ENCODE measurements around the gene FGF22. TPM values are rescaled to one million over a fixed set of nuclear protein-coding genes. Genes with fewer than 3 reads are reported as not detected.
A peak's percentile ranks its signal among the peaks of the same experiment; 100 is the strongest.

FGF22 gene
- total RNA-seq, 1 experiment from 2014 or later, result not detected

DNA sequence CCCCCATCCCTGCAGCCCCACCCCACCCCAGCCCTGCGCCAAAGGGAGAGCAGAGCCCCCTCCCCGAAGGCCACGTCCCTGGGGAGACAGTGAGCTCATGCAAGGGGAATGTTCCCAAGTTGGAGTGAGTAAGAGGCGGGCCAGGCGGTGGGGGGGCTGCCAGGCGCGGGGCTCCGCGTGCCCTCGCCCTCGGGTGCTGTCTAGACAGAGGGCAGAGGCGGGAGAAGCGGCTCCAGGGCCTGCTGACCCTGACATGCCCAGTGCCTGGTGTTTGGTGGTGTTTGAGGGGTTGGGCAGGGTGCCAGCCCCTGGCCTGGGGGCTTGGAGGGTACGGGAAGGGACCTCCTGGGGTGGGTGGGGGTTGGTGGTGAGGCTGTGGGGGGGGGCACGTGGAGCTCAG is 37.5 kb downstream of the FGF22 start:
- peak; percentile 86 for DNase-seq
- no peaks in the 10 kb centered on the region for H3K27me3 ChIP-seq
- no peaks in the 10 kb centered on the region for H3K9me3 ChIP-seq
- peak overlapping the region; percentile 57 for H3K4me3 ChIP-seq
- no peaks in the 10 kb centered on the region; the same call in 1 of the 2 replicates for H3K36me3 ChIP-seq

DNA sequence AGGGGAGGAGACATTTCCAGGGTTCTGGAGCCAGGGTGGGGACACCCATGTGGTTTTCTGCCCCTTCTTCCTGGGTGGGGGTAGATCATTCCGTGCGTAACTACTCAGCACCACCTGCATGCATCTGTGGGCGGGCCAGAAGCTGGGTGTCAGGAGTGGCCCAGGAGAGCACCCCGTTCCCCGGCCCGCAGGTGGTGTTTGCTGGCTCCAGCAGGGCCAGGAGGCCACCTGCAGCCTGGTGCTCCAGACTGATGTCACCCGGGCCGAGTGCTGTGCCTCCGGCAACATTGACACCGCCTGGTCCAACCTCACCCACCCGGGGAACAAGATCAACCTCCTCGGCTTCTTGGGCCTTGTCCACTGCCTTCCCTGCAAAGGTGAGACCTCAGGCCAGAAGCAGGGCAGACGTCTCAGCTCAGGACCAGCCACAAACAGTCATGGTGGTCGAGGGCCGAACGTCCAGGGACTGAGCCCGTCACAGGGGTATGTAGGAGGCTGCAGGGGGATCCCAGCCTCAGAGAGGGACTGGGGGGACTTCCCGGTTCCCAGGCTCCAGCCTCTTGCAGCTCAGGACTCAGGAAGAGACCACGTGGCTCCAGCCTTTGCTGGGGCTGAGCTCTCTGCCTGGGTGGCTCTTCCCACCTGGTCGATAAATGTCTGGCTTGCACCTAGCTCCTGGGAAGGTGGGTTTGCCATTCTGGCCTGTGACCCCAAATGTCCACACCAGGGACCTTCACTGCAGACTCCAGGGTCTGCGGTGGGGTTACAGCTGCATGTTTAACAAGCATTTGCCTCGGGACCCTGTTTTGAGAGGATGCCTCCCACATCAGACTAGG is 38.1 kb downstream of the FGF22 start:
- no peak overlapping the region for H3K4me3 ChIP-seq
- H3K9me3 ChIP-seq, result no peaks in the 10 kb centered on the region
- no peaks in the 10 kb centered on the region for H3K27me3 ChIP-seq
- no peaks in the 10 kb centered on the region; the same call in 1 of the 2 replicates for H3K36me3 ChIP-seq
- DNase-seq, result no peak

DNA sequence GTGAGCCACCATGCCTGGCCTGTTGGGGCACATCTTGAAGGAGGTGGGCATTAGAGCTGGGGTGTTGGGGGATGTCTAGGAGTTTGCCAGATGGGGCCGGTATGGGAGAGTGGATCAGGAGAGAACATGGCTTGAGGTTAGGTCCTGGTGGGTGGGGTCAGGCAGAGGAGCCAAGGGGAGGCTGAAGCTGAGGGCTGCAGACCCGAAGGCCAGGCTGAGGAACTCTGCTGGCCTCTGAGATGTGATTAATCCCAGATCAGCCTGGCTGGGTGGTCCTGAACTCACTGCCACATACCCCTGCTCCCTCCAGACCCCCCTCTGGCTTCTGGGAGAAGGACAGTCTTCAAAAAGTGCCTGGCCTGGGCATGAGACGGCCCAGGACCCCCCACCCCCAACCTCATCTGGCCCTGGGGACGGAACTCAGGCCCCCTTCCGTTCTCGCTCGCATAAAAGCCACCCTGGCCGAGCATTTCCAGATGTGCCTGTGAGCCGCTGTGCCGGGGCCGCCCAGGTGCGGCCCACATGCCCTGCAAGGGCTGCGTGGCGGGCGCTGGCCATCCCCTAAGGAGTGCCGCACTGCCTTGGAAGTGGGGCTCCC is 39.2 kb downstream of the FGF22 start:
- Histone ChIP-seq H3K9me3 (no peaks in the 10 kb centered on the region), H3K27me3 (no peaks in the 10 kb centered on the region), H3K36me3 (no peaks in the 10 kb centered on the region; the same call in 1 of the 2 replicates), H3K4me3 (peak overlapping the region; percentile 58)
- no peak for DNase-seq

DNA sequence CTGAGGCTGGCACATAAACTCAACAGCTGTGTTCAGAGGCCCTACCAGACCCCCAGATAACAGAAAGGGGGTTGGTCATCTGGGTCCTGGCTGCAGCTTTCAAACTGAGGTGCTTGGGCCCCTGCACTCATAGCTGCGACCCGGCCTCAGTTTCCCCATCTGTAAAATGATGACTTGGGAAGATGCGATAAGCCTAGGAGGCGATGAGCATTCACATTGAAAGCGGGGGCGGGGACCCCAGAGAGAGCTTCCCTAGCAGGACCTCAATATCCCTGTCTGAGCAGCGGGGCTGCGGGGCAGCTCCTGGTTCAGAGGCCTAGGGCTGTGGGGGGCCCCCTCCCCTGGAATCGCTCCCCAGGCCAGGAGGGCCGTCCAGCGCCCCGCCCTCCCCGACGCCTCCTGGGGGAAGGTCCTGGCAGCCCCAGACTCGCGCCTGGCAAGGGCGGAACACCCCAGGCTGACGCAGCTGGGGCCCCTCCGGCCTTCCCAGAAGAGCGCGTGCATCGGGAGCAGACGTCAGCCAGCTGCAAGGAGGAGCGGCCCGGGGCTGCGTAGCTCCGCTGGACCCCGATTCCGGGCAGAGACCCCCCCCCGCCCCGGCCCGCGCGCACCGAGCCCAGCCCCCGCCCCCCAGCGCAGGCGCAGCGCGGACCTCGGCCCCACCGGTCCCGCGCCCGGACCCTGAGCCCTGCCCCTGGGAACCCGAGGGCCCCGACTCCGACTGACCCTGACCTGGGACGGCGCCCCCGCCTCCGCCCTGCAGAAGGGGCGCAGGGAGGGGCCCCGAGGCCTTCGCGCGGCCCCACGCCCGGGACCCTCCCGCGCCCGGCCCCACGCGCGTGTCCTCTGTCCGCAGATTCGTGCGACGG is 40.0 kb downstream of the FGF22 start:
- Histone ChIP-seq H3K9me3 (no peaks in the 10 kb centered on the region), H3K4me3 (peak overlapping the region; percentile 58), H3K27me3 (no peaks in the 10 kb centered on the region), H3K36me3 (no peaks in the 10 kb centered on the region; the same call in 1 of the 2 replicates)
- peak; percentile 74 for DNase-seq

DNA sequence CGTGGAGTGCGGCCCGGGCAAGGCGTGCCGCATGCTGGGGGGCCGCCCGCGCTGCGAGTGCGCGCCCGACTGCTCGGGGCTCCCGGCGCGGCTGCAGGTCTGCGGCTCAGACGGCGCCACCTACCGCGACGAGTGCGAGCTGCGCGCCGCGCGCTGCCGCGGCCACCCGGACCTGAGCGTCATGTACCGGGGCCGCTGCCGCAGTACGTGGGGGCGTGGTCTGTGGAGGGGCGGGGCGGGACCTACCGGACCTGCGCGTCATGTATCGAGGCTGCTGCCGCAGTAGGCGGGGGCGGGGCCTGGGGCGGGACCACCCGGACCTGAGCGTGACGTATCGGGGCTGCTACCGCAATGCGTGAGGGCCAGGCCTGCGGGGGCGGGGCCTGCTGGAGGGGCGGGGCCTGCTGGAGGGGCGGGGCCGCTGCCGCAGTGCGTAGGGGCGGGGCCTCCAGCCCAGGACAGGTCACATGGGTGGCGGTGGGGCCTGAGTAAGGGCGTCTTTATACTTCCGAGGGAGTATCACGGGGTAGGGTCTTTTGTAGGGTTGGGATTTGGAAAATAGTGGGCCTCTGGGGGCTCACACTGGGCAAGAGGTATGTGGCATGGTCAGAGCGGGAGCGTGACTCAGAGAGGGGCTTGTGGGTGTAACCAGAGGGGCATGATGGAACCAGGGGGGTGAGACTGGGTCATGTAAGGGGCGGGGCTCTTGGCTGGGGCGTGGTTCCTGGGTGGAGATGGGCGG is 40.8 kb downstream of the FGF22 start:
- DNase-seq, result peak; percentile 96
- Histone ChIP-seq H3K36me3 (no peaks in the 10 kb centered on the region; the same call in 1 of the 2 replicates), H3K9me3 (no peaks in the 10 kb centered on the region), H3K4me3 (peak overlapping the region; percentile 58), H3K27me3 (no peaks in the 10 kb centered on the region)

DNA sequence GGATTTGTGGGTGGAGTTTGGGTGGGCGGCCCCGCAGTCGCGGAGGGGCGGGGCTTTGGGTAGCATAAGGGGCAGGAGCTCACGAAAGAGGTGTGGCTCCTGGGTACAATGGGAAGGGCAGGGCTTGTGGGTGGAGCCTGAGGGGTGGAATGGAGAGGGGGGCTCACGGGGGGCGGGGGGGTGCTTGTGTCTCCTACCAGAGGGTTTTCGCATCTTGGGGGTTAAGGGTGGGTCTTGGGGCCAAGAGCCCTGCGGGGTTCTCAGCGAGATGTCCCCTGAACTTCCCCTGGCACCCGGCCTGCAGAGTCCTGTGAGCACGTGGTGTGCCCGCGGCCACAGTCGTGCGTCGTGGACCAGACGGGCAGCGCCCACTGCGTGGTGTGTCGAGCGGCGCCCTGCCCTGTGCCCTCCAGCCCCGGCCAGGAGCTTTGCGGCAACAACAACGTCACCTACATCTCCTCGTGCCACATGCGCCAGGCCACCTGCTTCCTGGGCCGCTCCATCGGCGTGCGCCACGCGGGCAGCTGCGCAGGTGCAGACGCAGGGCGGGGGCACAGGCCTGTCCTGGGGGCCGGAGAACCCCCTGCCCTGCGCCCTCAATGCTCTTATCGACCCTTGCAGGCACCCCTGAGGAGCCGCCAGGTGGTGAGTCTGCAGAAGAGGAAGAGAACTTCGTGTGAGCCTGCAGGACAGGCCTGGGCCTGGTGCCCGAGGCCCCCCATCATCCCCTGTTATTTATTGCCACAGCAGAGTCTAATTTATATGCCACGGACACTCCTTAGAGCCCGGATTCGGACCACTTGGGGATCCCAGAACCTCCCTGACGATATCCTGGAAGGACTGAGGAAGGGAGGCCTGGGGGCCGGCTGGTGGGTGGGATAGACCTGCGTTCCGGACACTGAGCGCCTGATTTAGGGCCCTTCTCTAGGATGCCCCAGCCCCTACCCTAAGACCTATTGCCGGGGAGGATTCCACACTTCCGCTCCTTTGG is 41.6 kb downstream of the FGF22 start:
- no peaks in the 10 kb centered on the region for H3K9me3 ChIP-seq
- peak overlapping the region; percentile 58 for H3K4me3 ChIP-seq
- no peak for DNase-seq
- H3K36me3 ChIP-seq, result no peaks in the 10 kb centered on the region; the same call in 1 of the 2 replicates
- H3K27me3 ChIP-seq, result no peaks in the 10 kb centered on the region

DNA sequence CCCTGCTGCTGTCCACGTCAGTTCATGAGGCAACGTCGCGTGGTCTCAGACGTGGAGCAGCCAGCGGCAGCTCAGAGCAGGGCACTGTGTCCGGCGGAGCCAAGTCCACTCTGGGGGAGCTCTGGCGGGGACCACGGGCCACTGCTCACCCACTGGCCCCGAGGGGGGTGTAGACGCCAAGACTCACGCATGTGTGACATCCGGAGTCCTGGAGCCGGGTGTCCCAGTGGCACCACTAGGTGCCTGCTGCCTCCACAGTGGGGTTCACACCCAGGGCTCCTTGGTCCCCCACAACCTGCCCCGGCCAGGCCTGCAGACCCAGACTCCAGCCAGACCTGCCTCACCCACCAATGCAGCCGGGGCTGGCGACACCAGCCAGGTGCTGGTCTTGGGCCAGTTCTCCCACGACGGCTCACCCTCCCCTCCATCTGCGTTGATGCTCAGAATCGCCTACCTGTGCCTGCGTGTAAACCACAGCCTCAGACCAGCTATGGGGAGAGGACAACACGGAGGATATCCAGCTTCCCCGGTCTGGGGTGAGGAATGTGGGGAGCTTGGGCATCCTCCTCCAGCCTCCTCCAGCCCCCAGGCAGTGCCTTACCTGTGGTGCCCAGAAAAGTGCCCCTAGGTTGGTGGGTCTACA is 43.1 kb downstream of the FGF22 start:
- Histone ChIP-seq H3K4me3 (no peak overlapping the region), H3K36me3 (no peaks in the 10 kb centered on the region; the same call in 1 of the 2 replicates), H3K27me3 (no peaks in the 10 kb centered on the region), H3K9me3 (no peaks in the 10 kb centered on the region)
- no peak for DNase-seq

DNA sequence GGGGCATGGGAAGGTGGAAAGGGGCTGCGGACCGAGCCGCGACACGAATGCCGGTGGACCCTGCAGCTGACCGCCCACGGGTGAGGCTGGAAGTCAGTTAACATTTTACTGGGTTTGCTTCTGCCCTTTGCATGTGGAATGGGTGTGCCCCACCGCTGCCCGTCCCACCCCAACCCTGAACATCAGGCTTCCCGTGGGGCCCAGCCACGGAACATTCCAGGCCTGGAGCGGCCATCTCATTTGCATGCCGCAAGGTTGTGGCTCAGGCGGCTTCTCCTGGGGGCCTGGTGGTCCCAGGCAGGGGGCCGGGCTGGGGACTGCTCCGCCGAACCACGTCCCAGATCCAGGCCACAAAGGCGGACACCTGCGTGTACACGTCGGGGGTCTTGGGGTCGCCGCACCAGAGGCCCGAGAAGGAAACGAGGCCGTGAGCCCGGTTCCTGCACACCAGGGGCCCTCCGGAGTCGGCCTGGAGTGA is 45.8 kb downstream of the FGF22 start:
- H3K36me3 ChIP-seq, result no peaks in the 10 kb centered on the region
- H3K27me3 ChIP-seq, result no peaks in the 10 kb centered on the region
- DNase-seq, result no peak
- no peak overlapping the region for H3K4me3 ChIP-seq
- no peaks in the 10 kb centered on the region for H3K9me3 ChIP-seq

DNA sequence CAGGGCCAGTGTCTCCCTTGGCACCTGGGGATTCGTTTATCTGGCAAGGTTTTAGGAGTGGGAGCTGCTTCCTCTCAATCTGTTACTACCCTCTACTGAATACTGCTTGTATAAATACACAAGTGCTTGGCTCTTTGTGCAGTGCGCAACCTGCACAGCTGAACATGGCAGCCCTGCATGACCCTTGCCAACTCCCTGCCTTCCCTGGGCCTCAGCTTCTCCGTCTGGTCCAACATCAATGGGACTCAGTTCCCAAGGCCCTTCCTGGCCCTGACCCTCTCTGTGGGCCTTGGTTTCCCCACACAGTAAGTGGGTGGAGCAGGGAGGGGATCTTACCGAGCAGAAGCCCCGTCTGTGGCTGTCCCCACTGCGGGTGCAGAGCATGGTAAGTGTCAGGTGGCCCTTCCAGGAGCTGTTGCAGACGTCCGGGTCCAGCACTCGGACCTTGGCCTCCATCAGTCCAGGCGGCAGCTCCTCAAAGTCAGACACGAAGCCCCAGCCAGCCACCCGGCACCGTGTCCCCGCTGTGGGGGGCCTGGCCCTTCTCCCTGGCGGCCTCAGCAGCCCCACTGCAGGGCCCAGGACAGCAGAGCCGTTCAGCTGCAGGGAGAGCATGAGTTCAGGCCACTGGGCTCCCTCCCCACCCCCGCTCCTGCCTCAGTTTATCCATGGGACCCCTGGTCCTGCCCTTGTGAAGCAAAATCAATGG is 47.1 kb downstream of the FGF22 start:
- Histone ChIP-seq H3K27me3 (no peaks in the 10 kb centered on the region), H3K4me3 (no peak overlapping the region), H3K9me3 (no peaks in the 10 kb centered on the region), H3K36me3 (no peaks in the 10 kb centered on the region)
- DNase-seq, result no peak

DNA sequence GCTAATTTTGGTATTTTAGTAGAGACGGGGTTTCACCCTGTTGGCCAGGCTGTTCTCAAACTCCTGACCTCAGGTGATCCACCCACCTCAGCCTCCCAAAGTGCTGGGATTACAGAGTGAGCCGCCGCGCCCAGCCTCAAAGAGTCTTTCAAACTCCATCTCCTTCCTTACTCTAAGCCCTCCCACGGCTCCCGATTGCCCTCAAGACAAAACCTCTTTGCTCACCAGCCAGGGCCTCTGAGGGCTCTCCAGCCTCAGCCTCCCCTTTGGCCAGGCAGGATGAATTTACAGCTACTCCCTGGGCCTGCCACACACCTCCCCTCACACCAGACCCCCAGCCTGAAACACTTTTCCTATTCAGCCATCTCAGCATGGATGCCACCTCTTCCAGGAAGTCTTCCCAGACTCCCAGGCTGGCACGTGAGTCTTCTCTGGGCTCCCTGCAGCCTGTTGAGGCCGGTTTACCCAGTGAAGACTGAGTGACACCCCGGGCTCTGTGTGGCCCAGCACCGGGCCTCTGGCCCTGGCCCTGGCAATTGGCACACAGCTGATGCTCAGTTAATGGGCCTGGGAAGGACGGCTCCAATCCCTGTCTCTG is 48.0 kb downstream of the FGF22 start:
- Histone ChIP-seq H3K4me3 (no peak overlapping the region), H3K27me3 (no peaks in the 10 kb centered on the region), H3K36me3 (no peaks in the 10 kb centered on the region), H3K9me3 (no peaks in the 10 kb centered on the region)
- no peak for DNase-seq

DNA sequence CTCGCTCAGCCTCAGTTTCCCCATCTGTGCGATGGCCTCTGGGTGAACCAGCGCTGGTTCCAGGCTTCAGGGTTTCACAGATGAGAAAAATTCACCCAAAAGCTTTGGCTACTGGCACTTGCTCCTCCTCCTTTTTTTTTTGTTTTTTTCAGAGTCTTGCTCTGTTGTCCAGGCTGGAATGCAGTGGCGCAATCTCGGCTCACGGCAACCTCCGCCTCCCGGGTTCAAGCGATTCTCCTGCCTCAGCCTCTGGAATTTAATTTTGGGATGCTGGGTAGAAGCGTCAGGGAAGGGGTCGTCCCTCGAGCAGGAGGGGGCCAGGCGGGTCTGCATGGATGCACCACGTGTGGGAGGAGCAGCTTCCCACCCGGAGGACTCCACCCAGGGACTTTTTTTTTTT is 48.5 kb downstream of the FGF22 start:
- no peaks in the 10 kb centered on the region for H3K27me3 ChIP-seq
- H3K4me3 ChIP-seq, result no peak overlapping the region
- H3K36me3 ChIP-seq, result no peaks in the 10 kb centered on the region
- DNase-seq, result no peak
- H3K9me3 ChIP-seq, result no peaks in the 10 kb centered on the region

DNA sequence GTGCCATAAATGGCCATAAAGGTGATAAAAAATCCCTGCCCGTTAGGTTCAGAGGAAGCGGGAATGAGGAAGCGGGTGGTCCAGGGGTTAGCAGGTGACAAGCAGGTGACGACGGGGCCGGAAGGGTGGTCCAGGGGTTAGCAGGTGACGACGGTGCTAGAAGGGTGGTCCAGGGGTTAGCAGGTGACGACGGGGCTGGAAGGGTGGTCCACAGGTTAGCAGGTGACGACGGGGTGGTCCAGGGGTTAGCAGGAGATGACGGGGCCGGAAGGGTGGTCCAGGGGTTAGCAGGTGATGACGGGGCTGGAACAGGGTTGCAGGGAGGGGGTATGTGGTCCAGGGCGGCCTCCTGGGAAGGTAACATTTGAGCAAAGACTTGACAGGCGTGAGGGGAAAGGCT is 49.3 kb downstream of the FGF22 start:
- Histone ChIP-seq H3K36me3 (no peaks in the 10 kb centered on the region), H3K4me3 (no peak overlapping the region), H3K27me3 (no peaks in the 10 kb centered on the region), H3K9me3 (no peaks in the 10 kb centered on the region)
- no peak for DNase-seq

DNA sequence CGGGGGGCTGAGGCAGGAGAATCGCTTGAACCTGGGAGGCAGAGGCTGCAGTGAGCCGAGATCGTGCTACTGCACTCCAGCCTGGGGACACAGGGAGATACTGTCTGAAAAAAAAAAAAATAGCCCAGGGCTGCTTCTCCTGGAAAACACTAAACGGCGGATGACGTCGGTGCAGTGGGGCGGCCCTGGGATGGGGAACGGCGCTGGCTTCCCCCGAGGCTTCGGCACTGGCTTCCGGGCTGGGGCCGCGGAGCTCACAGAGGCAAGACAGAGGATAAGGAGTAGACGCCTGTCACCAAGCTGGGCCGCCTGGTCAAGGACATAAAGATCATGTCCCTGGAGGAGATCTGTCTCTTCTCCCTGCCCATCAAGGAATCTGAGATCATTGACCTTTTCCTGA is 50.5 kb downstream of the FGF22 start:
- H3K36me3 ChIP-seq, result no peaks in the 10 kb centered on the region
- DNase-seq, result no peak
- H3K27me3 ChIP-seq, result no peaks in the 10 kb centered on the region
- no peak overlapping the region for H3K4me3 ChIP-seq
- no peaks in the 10 kb centered on the region for H3K9me3 ChIP-seq
